Islet of Langerhans (tissue), 1 donor: Measurements from ENCODE around the gene PHF20.
"Not testable (repeated sequence)": the region's sequence is repeated elsewhere in the genome, so short reads cannot be mapped to it uniquely, and the experiment has no call there.

Experiments used
- FAIRE-seq: peaks from one replicate; lab custom pipeline; 2011; peaks lifted over from hg19 to GRCh38; lab: Jason Lieb, UNC

PHF20 gene

DNA sequence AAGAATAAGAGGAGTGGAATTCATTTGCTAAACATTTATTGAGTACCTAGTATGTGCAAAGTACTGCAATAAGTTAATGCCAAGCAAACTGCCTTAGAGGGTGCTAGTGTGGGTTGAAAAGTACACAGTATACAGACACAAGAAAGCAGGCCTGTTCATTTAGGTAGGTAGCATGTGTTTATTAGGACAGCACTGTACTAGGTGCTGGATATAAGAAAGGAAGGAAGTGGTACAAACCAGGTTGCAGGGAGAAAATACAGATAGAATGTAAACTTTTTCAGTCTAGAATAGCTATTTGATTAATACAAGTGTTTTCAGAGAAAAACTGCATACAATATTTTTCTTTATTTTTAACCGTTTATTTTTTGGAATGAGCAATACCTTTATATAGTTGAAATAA lies 68.1 kb downstream of the PHF20 start:
- FAIRE-seq: no peak

DNA sequence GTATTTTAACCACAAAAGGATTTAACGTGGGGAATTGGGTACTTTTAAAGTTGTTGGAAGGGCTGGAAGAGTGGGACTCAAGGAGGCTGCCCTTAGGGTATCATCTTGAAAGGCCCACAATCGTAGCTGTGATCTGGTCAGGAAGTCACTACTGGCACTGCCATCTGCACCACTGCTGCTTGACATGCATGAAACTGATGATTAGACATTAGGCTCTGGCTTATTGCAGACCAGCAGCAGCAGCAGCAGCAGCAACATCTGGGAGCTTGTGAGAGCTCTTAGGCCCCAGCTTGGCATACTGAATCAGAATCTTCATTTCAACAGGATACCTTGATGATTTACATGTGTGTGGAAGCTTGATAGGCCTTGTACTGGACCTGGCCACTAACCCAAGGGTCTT lies 68.6 kb downstream of the PHF20 start:
- no peak for FAIRE-seq

DNA sequence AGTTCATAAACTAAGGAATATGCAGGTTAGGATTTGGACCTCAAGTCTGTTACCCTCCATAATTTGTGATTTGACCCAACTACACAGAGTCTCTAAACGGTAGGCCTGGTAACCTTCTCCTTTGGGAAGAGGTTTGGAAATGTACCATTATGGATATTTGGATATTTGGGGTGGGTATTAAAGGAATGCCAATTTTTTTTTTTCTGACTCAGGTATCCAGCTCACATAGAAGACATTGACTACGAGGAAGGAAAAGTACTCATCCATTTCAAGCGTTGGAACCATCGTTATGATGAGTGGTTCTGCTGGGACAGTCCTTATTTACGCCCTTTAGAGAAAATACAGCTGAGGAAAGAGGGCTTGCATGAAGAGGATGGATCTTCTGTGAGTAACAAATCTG lies 70.5 kb downstream of the PHF20 start:
- no peak for FAIRE-seq

DNA sequence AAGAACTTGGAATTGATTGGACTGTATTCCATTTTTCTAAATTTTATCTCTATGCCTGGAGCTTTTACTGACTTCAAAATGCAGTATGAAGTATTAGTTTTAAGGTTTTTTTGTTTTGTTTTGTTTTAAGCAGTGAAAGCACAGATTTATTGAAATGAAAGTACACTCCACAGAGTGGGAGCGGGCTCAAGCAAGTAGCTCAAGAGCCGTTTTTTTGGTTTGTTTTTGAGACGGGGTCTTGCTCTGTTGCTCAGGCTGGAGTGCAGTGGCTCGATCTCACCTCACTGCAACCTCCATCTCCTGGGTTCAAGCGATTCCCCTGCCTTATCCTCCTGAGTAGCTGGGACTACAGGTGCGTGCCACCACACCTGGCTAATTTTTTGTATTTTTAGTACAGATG lies 72.1 kb downstream of the PHF20 start:
- FAIRE-seq: not testable (repeated sequence)

DNA sequence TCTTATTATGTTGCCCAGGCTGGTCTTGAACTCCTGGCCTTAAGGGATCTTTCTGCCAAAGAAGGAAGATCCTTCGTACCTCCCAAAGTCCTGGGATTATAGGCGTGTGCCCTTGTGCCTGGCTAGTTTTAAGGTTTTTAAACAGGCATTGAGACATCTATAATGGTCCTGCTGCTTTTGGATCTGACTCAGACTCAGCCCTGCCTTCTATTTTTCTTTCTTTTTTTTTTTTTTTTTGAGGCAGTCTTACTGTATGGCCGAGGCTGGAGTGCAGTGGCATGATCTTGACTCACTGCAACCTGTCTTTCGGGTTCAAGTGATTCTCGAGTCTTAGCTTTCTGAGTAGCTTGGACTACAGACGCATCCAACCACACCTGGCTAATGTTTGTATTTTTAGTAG lies 73.7 kb downstream of the PHF20 start:
- FAIRE-seq: no peak

DNA sequence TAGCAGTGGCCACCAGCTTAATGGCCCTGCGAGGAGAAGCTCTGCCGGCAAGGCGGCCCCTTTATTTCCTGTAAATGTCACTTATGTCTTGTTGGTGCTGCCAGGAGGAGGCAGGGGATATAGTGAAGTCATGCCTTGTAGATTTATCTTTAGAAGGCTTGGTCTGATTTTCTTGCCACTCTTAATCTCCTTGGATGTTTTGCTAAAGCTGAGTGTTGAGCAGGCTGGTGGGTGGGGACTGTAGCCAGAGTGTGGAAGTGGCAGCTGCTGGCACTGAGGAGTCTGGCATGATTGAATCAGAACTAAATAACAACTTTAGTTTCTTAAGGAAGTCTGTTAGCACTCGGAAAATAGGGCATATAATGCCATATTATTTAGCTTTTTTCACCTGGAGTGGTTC lies 77.9 kb downstream of the PHF20 start:
- no peak for FAIRE-seq

DNA sequence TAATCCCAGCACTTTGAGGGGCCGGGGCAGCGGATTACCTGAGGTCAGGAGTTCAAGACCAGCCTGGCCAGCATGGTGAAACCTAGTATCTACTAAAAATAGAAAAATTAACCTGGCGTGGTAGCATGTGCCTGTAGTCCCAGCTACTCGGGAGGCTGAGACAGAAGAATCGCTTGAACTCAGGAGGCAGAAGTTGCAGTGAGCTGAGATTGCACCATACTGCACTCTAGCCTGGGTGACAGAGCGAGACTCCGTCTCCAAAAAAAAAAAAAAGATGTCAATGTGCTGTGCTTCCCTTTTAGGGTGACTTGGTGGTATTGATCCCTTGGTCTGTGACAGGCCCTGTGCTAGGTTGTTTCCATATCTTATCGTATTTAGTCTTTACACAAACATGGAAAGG lies 79.8 kb downstream of the PHF20 start:
- not testable (repeated sequence) for FAIRE-seq

DNA sequence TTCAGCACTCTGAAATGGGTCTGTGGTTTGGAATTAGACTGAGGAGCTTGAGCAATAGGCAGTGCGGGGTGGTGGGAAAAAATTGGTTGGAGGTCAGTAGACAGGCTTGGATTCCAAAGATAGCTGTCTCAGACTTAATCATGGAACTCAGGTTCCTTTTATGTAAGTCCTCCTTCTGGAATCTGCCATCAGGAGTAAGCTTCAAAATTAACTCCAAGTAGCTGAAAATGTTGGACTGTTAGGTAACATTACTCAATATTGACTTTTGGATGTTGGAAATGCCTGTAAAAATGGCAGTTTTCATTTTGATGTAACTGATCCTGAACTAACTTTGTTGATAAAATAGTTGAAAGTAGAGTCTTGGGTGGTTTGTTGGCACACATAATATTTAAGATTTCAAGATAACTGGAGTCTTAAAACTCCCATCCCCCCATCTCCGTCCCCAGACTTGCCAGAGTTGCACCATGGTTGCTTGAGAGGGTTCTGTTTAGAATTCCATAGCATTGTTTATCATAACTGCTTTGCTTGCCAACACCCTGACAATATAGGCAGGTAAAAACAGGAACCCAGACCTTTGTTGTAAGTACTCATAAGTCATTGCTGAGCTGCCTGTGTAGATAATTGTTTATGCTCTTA lies 83.0 kb downstream of the PHF20 start:
- no peak for FAIRE-seq

DNA sequence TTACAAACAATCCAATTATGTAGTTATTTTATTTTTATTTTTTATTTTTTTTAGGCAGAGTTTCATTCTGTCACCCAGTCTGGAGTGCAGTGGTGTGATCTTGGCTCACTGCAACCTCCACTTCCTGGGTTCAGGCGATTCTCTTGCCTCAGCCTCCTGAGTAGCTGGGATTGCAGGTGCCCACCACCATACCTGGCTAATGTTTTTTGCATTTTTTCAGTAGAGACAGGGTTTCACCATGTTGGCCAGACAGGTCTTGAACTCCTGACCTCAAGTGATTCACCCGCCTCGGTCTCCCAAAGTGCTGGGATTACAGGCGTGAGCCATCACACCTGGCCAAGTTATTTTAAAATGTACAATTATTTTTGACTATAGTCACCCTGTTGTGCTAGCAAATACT lies 83.8 kb downstream of the PHF20 start:
- not testable (repeated sequence) for FAIRE-seq

DNA sequence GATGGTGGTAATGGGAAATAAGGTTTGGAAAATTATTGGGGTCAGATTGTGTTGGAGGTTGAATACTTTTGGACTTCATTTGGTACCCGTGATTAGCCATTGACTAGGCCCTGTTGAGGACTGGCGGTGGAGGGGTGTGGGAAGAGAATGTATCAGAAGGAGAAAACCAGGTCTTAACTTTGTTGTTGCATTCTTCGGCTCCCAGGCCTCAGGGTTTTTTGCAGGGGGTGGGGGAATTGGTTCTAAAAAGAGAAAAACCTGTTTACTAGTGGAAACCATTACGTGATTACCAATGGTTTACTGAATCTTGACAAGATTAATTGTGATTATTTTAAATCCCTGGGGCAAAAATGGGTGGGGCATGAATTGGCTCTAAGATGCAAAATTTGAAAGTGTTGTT lies 85.1 kb downstream of the PHF20 start:
- no peak for FAIRE-seq

DNA sequence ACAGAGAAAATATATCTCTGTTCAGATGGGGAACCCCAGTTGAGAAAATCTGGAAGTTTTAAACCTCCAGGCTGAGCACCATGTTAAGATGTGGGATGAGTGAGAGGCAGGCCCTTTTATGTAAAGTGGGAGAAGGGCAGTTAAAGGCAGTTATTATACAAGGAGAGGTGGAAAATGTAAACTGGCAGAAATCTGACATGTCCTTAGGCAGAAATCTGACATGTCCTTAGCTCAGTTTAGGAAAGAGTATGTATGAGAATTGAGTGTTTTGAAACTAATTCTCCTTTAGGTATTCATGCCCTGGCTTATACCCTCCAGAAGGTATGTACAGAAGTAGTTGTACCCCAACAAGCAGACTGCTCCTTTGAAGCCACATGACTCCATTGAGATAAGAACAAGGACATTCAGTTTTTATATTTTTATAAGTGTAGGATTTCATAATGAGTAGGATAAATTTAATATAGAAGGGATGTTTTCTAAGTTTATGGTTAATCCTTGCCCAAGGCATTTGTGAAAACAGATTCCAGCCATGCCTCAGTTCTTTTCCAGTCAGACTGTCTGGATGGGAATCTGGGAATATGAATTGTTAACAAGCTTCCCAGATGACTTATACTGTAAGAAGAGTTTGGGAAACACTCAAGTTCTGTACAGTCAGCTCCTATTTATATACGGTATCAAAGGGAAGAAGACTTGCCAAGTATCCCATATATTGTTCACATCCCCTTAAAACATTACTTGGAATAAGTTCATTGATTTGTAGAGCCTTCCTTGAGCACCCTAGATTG lies 94.8 kb downstream of the PHF20 start:
- FAIRE-seq: no peak

DNA sequence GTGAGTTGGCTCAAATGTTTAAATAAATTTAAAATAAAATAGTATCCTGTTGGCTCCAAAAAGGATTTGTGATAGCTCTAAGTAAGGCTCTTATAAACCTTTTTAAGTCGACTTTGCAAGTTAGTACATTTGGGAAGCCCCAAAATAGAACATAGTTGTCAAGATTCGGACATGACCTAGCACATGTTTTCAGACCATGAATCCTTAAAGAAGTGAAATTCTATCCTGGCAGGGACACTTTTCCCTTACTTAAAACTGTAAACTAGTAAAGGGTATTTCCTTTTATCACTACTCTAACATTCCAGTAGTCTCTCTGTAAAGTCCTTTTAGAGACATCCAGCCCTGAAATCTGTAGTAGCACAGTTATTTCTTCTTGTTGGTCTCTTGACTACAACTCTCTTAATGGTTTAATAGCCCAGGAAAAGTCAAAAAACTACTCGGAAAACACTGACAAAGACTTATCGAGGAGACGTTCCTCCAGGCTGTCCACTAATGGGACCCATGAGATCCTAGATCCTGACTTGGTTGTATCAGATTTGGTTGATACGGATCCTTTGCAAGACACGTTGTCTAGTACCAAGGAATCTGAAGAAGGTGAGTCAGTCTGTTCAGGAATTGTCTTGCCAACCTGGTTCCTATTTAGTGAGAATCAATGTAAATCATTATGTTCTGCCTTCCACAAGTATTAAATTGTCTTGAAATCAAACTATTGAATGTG lies 98.9 kb downstream of the PHF20 start:
- no peak for FAIRE-seq

DNA sequence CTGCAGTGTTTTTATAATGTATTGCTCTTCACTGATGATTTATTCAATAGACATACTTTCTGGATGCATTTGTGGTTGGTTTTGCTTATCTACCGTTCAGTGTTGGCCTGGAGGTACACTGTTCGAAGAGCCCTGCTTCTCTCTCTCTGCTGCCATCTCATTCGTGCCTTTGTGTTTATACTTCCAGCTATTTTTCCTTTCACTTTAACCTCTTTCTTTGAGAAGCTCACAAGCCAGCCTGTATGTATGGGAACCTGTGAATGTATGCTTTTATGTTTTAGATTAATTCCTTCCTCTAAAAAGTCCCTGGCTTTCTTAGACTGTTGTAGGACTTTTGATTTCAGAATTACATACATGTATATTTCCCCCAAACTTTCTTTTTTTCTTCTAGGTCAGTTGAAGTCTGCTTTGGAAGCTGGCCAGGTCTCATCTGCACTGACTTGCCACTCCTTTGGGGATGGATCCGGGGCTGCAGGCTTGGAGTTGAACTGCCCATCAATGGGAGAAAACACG lies 99.5 kb downstream of the PHF20 start:
- FAIRE-seq: no peak

DNA sequence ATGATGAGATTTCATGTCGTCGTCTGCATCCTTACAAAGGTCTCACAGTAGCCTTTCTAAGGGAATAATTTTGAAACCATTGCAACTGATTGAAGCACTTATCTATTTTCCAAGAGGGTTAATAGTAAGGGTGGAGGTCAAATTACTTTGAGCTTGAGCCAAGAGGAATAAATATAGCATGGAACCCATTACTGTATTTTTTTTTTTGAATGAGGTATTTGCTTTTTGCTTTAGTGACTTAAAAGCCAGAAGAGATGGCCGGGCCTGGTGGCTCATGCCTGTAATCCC lies 104.2 kb downstream of the PHF20 start:
- no peak for FAIRE-seq

DNA sequence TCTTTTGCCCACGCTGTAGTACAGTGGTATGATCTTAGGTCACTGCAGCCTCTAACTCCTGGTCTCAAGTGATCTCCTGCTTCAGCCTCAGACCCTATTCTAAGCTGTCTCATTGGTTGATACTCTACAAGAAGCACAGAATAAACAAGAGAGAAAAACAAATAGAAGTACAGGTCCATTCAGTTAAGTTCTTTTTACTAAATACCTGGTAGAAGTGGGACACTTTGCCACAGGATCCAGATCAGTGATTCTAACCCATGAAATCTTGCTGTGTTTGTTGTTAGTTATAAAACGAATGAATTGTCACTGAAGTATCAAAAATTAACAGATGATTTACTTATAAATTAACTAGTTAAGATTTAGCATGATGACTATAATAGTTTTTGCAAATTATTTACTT lies 105.8 kb downstream of the PHF20 start:
- no peak for FAIRE-seq

DNA sequence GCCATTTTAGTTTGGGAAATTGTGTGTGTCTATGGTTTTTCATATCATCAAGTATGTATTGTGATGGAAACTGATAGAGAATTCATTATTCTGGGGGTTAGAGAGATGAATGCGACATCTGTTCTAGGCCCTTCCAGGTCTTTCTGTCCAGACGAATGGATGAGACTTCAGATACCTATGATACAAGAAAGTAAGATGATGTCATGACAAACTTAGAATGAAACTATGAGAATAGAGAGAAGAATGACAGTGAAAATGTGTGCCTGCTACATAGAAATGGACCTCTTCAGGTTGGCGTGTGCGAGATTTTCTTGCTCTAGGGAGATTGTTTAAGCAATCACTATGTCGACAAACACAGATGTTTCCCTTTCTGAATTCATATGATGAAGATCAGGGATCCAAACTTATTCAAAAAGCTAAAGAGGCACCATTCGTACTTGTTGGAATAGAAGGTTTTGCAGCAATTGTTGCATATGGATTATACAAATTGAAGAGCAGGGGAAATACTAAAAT lies 106.4 kb downstream of the PHF20 start:
- FAIRE-seq: no peak

DNA sequence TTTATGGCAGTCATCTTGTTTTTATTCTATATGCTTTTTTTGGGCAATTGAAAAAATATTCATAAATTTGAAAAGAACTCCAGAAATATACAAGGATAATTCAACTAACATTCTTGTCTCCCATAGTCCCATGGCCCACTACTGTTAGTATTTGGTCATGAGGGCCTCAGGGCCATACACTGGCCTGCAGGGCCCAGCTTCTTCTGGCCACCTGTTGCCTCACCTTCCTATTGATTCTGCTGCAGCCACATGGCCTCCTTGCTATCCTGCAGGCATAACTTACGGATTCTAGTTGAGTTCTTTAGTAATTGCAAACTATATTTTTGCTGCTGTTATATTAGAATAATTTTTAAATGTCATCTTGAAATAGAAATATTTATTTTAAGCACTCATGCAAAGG lies 109.9 kb downstream of the PHF20 start:
- FAIRE-seq: no peak

DNA sequence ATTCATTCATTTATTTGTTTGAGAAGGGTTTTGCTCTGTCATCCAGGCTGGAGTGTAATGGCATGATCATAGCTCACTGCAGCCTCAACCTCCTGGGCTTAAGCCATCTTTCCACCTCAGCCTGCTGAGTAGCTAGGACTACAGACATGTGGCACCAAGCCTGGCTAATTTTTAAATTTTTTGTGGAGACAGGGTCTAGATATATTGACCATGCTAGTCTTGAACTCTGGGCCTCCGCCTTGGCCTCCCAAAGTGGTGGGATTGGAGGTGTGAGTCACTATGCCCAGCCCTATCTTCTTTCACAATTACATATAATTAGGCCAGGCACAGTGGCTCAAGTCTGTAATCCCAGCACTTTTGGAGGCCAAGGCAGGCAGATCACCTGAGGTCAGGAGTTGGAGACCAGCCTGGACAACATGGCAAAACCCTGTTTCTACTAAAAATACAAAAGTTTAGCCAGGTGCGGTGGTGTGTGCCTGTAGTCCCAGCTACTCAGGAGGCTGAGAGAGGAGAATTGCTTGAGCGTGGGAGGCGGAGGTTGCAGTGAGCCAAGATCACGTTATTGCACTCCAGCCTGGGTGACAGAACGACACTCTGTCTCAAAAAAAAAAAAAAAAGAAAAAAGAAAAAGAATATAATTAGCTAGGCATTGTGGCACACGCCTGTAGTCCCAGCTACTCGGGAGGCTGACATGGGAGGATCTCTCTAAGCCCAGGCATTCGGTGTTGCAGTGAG lies 110.8 kb downstream of the PHF20 start:
- not testable (repeated sequence) for FAIRE-seq

DNA sequence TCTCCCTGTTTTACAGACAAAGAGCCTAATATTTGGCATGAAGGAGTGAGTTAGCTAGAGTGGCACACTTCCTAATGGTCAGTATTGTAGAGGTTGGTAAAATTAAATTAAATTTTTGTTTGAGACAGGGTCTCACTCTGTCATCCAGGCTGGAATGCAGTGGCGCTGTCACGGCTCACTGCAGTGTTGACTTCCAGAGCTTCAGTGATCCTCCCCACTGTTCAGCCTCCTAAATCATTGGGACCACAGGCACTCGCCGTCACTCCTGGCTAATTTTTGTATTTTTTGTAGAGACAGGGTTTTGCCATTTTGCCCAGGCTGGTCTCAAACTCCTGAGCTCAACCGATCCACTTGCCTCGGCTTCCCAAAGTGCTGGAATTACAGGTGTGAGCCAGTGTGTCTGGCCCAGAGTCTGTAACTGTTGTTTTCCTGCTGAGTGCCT lies 111.5 kb downstream of the PHF20 start:
- FAIRE-seq: no peak

DNA sequence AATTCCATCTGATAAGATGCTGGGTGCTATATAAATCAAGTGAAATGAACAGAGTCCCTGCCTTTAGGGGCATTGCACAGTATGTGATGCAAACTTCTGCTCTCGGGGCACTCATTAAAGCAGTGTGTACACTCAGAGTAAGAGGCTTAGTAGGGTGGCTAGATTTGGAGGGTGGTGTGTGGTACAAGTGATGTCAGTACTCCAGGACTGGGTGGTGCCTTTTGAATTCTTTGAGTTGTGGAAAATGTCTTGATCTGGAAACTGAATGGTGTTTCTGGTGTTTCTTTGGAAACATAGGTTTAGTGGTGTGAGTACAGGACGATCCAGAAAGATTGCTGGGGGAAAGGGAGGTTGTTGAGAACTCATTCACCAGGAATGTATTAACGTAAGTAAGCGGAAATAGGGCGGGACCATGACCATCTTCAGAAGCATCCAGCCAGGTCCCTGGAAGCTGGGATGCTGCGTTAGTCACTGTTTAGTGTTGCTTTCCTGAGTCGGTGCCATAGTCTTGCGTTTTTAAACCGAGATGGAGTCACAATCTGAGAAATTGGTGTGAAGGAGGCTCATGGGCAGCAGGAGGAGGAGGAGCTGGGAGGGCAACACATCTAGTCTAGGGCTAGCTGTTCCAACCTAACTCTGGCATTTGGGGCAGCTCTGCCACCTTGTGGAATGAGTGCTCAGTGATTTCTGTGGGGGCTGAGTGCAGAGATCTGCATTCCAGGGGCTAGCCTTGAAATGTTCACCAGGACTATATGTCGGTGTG lies 112.1 kb downstream of the PHF20 start:
- FAIRE-seq: no peak

DNA sequence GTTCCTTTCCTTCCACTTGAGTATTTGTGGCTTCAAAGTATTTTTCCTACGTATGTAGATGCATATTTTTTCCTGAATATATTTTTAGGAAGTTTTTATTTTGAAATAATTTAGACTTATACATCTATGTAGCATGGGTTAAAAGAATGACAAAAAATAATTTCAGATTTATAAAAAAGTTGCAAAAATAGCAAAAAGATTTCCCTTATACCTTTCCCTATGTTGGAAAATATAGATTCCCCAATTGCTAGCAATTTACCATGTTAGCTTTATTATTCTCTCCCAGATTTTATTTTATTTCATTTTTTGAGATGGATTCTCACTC lies 112.7 kb downstream of the PHF20 start:
- no peak for FAIRE-seq

DNA sequence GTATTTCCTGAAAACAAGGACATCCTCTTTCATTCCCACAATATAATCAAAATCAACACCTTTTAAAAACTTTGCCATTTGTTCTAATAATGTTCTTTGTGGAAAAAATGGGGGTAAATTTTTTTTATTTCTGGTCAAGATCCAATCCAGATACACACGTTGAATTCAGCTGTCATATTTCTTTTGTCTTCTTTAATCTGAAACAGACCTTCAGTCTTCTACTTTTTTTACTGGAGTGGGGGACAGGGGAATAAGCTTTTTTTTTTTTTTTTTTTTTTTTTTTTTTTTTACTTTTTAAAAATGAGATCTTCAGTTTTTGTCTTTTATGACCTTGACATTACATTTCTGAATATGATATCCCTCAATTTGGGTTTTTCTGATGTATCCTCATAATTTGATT lies 113.4 kb downstream of the PHF20 start:
- no peak for FAIRE-seq
